22Rv1 (cell line): ENCODE measurements around the gene KLK11.

Experiments
- CTCF ChIP-seq: fragments of 450-650 bp; IDR thresholded peaks from 2 replicates; pipeline ENCODE4 v1.5.1; 2017; ENCODE audit warnings: mild to moderate bottlenecking
- ZFX ChIP-seq: fragments of 450-650 bp; IDR thresholded peaks from 2 replicates; pipeline ENCODE4 v1.6.1; 2017; ENCODE audit warnings: antibody characterized with exemption, borderline replicate concordance

GRCh38 chr19:51001515-51001914 lies 24.9 kb downstream of the KLK11 start, which contains the start of gene KLK8:
- TF ChIP-seq CTCF (no peak), ZFX (no peak)
